HG03025 (cell line): Measurements from ENCODE around the gene KIF26B.
"Not testable (repeated sequence)": the region's sequence is repeated elsewhere in the genome, so short reads cannot be mapped to it uniquely, and the experiment has no call there.

ENCODE experiments used
- ATAC-seq: cut with Tn5 transposase; IDR thresholded peaks from one replicate; pipeline ENCODE4 v1.9.1; 2021; ENCODE audit warnings: mild to moderate bottlenecking, moderate library complexity; ENCODE audit not compliant: unreplicated experiment, low FRiP score

The KIF26B gene

GRCh38 chr1:245341743-245342142, 187.0 kb downstream of the KIF26B start:
- no peak for ATAC-seq

- no peak for ATAC-seq
Measured at GRCh38 chr1:245345191-245345884, 190.6 kb downstream of the KIF26B start.

GRCh38 chr1:245348626-245349025, 193.8 kb downstream of the KIF26B start:
- no peak for ATAC-seq

- ATAC-seq, result no peak
Measured at GRCh38 chr1:245353411-245353810, 198.6 kb downstream of the KIF26B start.

- no peak for ATAC-seq
Measured at GRCh38 chr1:245353915-245354775, 199.4 kb downstream of the KIF26B start.

- ATAC-seq, result not testable (repeated sequence)
Measured at GRCh38 chr1:245355851-245356630, 201.3 kb downstream of the KIF26B start.

- no peak for ATAC-seq
Measured at GRCh38 chr1:245356891-245357585, 202.3 kb downstream of the KIF26B start.

- ATAC-seq, result not testable (repeated sequence)
Measured at GRCh38 chr1:245359101-245359680, 204.4 kb downstream of the KIF26B start.

- ATAC-seq, result no peak
Measured at GRCh38 chr1:245361065-245361464, 206.3 kb downstream of the KIF26B start.

GRCh38 chr1:245361951-245362350, 207.2 kb downstream of the KIF26B start:
- ATAC-seq, result no peak

- no peak for ATAC-seq
Measured at GRCh38 chr1:245363461-245364200, 208.8 kb downstream of the KIF26B start.

GRCh38 chr1:245365095-245366020, 210.6 kb downstream of the KIF26B start:
- ATAC-seq, result no peak

GRCh38 chr1:245366886-245367285, 212.1 kb downstream of the KIF26B start:
- ATAC-seq, result no peak

- ATAC-seq, result no peak
Measured at GRCh38 chr1:245370175-245370825, 215.5 kb downstream of the KIF26B start.

GRCh38 chr1:245370905-245371581, 216.3 kb downstream of the KIF26B start:
- ATAC-seq, result no peak

- no peak for ATAC-seq
Measured at GRCh38 chr1:245373131-245373530, 218.3 kb downstream of the KIF26B start.

GRCh38 chr1:245375789-245376460, 221.1 kb downstream of the KIF26B start:
- ATAC-seq, result no peak
